ENCODE data around the gene TXLNG.

The TXLNG gene

GRCh38 chrX:16771483-16772398 is 14.5 kb upstream of the TXLNG start (continued):
- TF ChIP-seq SCRT2 (tag by site-specific recombination; IDR thresholded peaks at IDR 0.05) (no peak), ZNF48 (tag by site-specific recombination; IDR thresholded peaks at IDR 0.05) (no peak), ZNF558 (tag by site-specific recombination; IDR thresholded peaks at IDR 0.05) (0 out of 2 replicates have a peak, but pooled peaks have one; percentile 33), KLF10 (tag by site-specific recombination; IDR thresholded peaks at IDR 0.05) (peak; percentile 77), IKZF3 (tag by site-specific recombination; IDR thresholded peaks at IDR 0.05) (no peak), PATZ1 (tag by site-specific recombination; IDR thresholded peaks at IDR 0.05) (peak; percentile 32; the same call in 1 of the 2 replicates), ZNF16 (tag by site-specific recombination; IDR thresholded peaks at IDR 0.05; ENCODE audit: low read depth) (no peak), ZBTB49 (tag by site-specific recombination; IDR thresholded peaks at IDR 0.05; ENCODE audit: low read depth) (peak; percentile 14; the same call in 1 of the 2 replicates), ZNF202 (tag by site-specific recombination; IDR thresholded peaks at IDR 0.05; ENCODE audit: borderline replicate concordance) (no peak), INSM2 (tag by site-specific recombination; IDR thresholded peaks at IDR 0.05) (0 out of 2 replicates have a peak, but pooled peaks have one; percentile 24), ZNF10 (tag by site-specific recombination; IDR thresholded peaks at IDR 0.05) (no peak), ZNF280D (tag by site-specific recombination; IDR thresholded peaks at IDR 0.05) (no peak), ZNF580 (tag by site-specific recombination; IDR thresholded peaks at IDR 0.05) (peak; percentile 84), ZSCAN23 (tag by site-specific recombination; IDR thresholded peaks at IDR 0.05) (no peak), ZNF362 (tag by site-specific recombination; IDR thresholded peaks at IDR 0.05) (peak; percentile 99), ZFP3 (tag by site-specific recombination; IDR thresholded peaks at IDR 0.05; ENCODE audit: low read depth) (no peak), SETDB1 (IDR thresholded peaks at IDR 0.05; ENCODE audit: insufficient read length, low read length) (no peak), ZNF394 (tag by site-specific recombination; IDR thresholded peaks at IDR 0.05; ENCODE audit: borderline replicate concordance) (0 out of 2 replicates have a peak, but pooled peaks have one; percentile 39), HOXA7 (CRISPR knock-in tag; IDR thresholded peaks at IDR 0.05; ENCODE audit: borderline replicate concordance) (no peak), SP3 (tag by site-specific recombination; IDR thresholded peaks at IDR 0.05) (peak; percentile 20; the same call in 1 of the 2 replicates), TRIM28 (IDR thresholded peaks at IDR 0.05; ENCODE audit: borderline replicate concordance, low read length) (no peak), ZNF148 (tag by site-specific recombination; IDR thresholded peaks at IDR 0.05; ENCODE audit: borderline replicate concordance) (no peak), KLF16 (tag by site-specific recombination; IDR thresholded peaks at IDR 0.05) (no peak)
